GM15510 (cell line): ENCODE measurements around the gene BCO1.

Source experiments
- POLR2A ChIP-seq: IDR thresholded peaks from 3 replicates; pipeline ENCODE4 v1.6.1; 2011; ENCODE audit warnings: borderline replicate concordance; ENCODE audit not compliant: insufficient read length; ENCODE audit errors: extremely low read depth

The BCO1 gene

GRCh38 chr16:81220349-81220748, 18.1 kb upstream of the BCO1 start:
- no peak for TF ChIP-seq POLR2A

GRCh38 chr16:81221731-81222130, 16.8 kb upstream of the BCO1 start:
- TF ChIP-seq POLR2A = no peak

- TF ChIP-seq POLR2A = no peak
These were observed 13.7 kb upstream of the BCO1 start for GRCh38 chr16:81224824-81225223.

GRCh38 chr16:81227785-81228184, 10.7 kb upstream of the BCO1 start:
- no peak for TF ChIP-seq POLR2A

- no peak for TF ChIP-seq POLR2A
These were observed 8.7 kb upstream of the BCO1 start for GRCh38 chr16:81229811-81230210.

- TF ChIP-seq POLR2A = no peak
These were observed 7.5 kb upstream of the BCO1 start for GRCh38 chr16:81231014-81231413.

- TF ChIP-seq POLR2A = no peak
These were observed 5.6 kb upstream of the BCO1 start for GRCh38 chr16:81232740-81233367.

- no peak for TF ChIP-seq POLR2A
These were observed 1.2 kb upstream of the BCO1 start for GRCh38 chr16:81237282-81237681.

- TF ChIP-seq POLR2A = no peak
These were observed 570 bp upstream of the BCO1 start for GRCh38 chr16:81237942-81238295.

- no peak for TF ChIP-seq POLR2A
These were observed 1.1 kb downstream of the BCO1 start for GRCh38 chr16:81239367-81240121.

GRCh38 chr16:81241706-81242105, 3.2 kb downstream of the BCO1 start:
- TF ChIP-seq POLR2A = no peak

- no peak for TF ChIP-seq POLR2A
These were observed 4.6 kb downstream of the BCO1 start for GRCh38 chr16:81242977-81243618.

GRCh38 chr16:81243942-81244341, 5.5 kb downstream of the BCO1 start:
- TF ChIP-seq POLR2A = no peak

- TF ChIP-seq POLR2A = no peak
These were observed 13.4 kb downstream of the BCO1 start for GRCh38 chr16:81251871-81252270.

- no peak for TF ChIP-seq POLR2A
These were observed 14.7 kb downstream of the BCO1 start for GRCh38 chr16:81253141-81253540.
